Muscle layer of duodenum (tissue), 2 donors: ENCODE results near the gene ESRP2.
A peak's percentile ranks its signal among the peaks of the same experiment; 100 is the strongest.

ENCODE experiments used
- H3K27ac ChIP-seq: one replicate; pipeline ENCODE4 v1.7.0; 2013; ENCODE audit warnings: mild to moderate bottlenecking, low read length
- H3K27me3 ChIP-seq: one replicate; pipeline ENCODE4 v1.7.0; 2013; ENCODE audit warnings: low read depth, mild to moderate bottlenecking, control low read depth, low read length
- H3K36me3 ChIP-seq, 2 donors: one replicate each; pipeline ENCODE4 v1.7.0; 2013; ENCODE audit warnings: low read length in 2 of 2, control low read depth in 1 of 2, mild to moderate bottlenecking in 1 of 2; ENCODE audit not compliant: insufficient read depth in 2 of 2, control insufficient read depth in 1 of 2
- H3K4me1 ChIP-seq, 2 donors: one replicate each; pipeline ENCODE4 v1.7.0; 2013; ENCODE audit warnings: low read length in 2 of 2, mild to moderate bottlenecking in 2 of 2, control low read depth in 1 of 2, moderate library complexity in 1 of 2; ENCODE audit not compliant: insufficient read depth in 2 of 2, control insufficient read depth in 1 of 2
- H3K4me3 ChIP-seq, 2 donors: one replicate each; pipeline ENCODE4 v1.7.0; 2013; ENCODE audit warnings: low read length in 2 of 2, low read depth in 1 of 2, mild to moderate bottlenecking in 1 of 2
- H3K9me3 ChIP-seq, 2 donors: one replicate each; pipeline ENCODE4 v1.7.0; 2013; ENCODE audit warnings: low read length in 2 of 2, control low read depth in 1 of 2, mild to moderate bottlenecking in 1 of 2; ENCODE audit not compliant: control insufficient read depth in 1 of 2
- donor health status: healthy.

Gene ESRP2

DNA sequence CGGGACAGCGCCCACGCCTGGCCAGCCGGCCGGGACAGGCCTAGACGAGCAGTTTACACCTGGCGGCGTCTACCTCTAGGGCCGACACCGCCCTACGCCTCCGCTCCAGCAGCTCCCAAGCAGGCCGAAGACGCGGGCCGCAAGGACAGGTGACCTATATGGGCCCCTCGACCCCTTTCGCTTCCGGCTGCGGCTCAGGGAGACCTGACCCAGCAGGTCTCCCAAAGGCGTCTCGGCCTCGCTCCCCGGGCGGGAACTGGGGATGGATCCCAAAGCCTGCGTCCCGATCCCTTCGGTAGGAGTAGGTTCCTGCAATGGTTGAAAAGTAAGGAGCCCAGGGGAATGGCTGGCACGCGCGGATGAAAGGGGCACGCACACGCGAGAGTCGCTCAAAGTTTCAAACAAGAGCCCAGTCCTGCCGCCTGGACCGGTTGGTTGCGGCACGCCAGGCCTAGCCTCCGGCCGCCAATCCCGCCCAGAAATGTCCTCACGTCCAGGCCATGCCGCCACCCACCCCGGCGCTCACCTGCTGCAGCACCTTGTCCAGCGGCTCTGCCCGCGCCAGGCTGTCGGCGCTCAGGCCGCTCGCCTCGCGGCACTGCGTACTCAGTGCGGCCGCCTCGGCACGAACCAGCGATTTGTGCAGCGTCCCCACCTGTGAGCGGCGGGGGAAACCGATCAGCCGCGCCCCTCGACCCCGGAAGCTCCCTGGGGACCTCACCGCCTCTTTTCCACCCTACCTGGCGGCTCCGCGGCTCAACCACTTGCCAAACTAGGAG, 630 bp downstream of the ESRP2 start:
- Histone ChIP-seq H3K27me3 (no peaks in the 10 kb centered on the region), H3K36me3 (no peaks in the 10 kb centered on the region), H3K4me3 (peak overlapping the region in 1 of 2 donors; percentile 68), H3K9me3 (no peaks in the 10 kb centered on the region), H3K4me1 (peaks cover 7 to 28% of the 10 kb centered on the region in 2 donors), H3K27ac (no peak overlapping the region)

GRCh38 chr16:68234188-68235107, 1.5 kb downstream of the ESRP2 start:
- Histone ChIP-seq H3K36me3 (no peaks in the 10 kb centered on the region), H3K4me1 (peaks cover 7 to 20% of the 10 kb centered on the region in 2 donors), H3K27ac (peak overlapping the region; percentile 40), H3K9me3 (no peaks in the 10 kb centered on the region), H3K4me3 (peak overlapping the region in 1 of 2 donors; percentile 42), H3K27me3 (no peaks in the 10 kb centered on the region)

DNA sequence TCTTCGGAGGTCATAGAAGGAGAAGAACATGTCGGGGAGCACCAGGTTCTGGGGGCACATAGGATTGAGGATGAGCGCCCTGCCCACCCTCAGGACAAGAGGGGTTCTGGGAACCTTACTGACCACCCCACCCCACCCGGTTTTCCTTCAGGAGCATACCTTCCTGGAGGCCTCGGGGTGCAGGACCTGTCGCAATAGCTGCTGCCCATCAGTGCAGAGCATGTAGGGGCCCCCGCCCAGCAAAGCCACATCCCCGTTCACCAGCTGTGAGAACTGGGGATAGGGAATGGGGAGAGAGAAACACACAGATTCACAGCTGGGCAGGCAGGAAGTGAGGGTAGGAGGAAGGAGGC, 2.1 kb downstream of the ESRP2 start:
- Histone ChIP-seq H3K4me3 (peak overlapping the region in 1 of 2 donors; percentile 42), H3K27me3 (no peaks in the 10 kb centered on the region), H3K9me3 (no peaks in the 10 kb centered on the region), H3K36me3 (peaks cover 0 to 2% of the 10 kb centered on the region in 2 donors), H3K4me1 (peaks cover 7 to 24% of the 10 kb centered on the region in 2 donors), H3K27ac (no peak overlapping the region)

GRCh38 chr16:68233085-68233834, 2.7 kb downstream of the ESRP2 start:
- H3K4me3 ChIP-seq = no peak overlapping the region
- H3K27me3 ChIP-seq = no peaks in the 10 kb centered on the region
- no peak overlapping the region for H3K27ac ChIP-seq
- H3K9me3 ChIP-seq = no peaks in the 10 kb centered on the region
- peaks cover 7 to 26% of the 10 kb centered on the region in 2 donors for H3K4me1 ChIP-seq
- peaks cover 0 to 5% of the 10 kb centered on the region in 2 donors for H3K36me3 ChIP-seq

DNA sequence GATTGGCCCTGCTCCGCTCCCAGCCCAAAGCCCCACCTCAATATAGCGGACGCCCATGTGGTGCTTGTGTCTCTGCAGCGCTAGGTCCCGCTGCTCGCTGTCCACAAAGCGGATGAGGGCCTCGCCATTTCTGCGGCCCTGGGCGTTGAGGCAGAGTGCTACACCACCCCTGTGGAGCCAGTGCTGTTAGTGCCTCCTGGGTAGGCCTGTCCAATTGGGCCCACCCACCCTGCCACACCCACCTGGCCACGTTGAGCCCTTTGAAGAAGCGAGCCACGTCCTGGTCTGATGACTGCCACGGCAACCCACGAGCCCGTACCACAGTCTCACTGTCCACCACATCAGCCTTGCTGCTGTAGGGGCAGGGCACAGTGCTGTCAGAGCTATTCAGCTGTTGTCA, 3.6 kb downstream of the ESRP2 start:
- peaks cover 4 to 5% of the 10 kb centered on the region in 2 donors for H3K36me3 ChIP-seq
- H3K27ac ChIP-seq = no peak overlapping the region
- H3K27me3 ChIP-seq = no peaks in the 10 kb centered on the region
- H3K9me3 ChIP-seq = no peaks in the 10 kb centered on the region
- H3K4me3 ChIP-seq = no peak overlapping the region
- H3K4me1 ChIP-seq = peaks cover 7 to 24% of the 10 kb centered on the region in 2 donors

GRCh38 chr16:68231384-68232136, 4.4 kb downstream of the ESRP2 start:
- Histone ChIP-seq H3K27ac (no peak overlapping the region), H3K9me3 (no peaks in the 10 kb centered on the region), H3K4me3 (no peak overlapping the region), H3K27me3 (no peaks in the 10 kb centered on the region), H3K36me3 (peaks cover 5 to 8% of the 10 kb centered on the region in 2 donors), H3K4me1 (peaks cover 3 to 20% of the 10 kb centered on the region in 2 donors)

GRCh38 chr16:68230956-68231355, 5.0 kb downstream of the ESRP2 start:
- H3K4me3 ChIP-seq = no peak overlapping the region
- no peaks in the 10 kb centered on the region for H3K27me3 ChIP-seq
- no peak overlapping the region for H3K27ac ChIP-seq
- H3K36me3 ChIP-seq = peaks cover 5 to 12% of the 10 kb centered on the region in 2 donors
- H3K4me1 ChIP-seq = peaks cover 0 to 14% of the 10 kb centered on the region in 2 donors
- H3K9me3 ChIP-seq = no peaks in the 10 kb centered on the region

- Histone ChIP-seq H3K4me3 (no peak overlapping the region), H3K36me3 (peaks cover 5 to 12% of the 10 kb centered on the region in 2 donors), H3K9me3 (no peaks in the 10 kb centered on the region), H3K4me1 (peaks cover 0 to 11% of the 10 kb centered on the region in 2 donors), H3K27ac (no peak overlapping the region), H3K27me3 (no peaks in the 10 kb centered on the region)
Observed at GRCh38 chr16:68230176-68230571, 5.8 kb downstream of the ESRP2 start.

- peaks cover 0 to 11% of the 10 kb centered on the region in 2 donors for H3K4me1 ChIP-seq
Observed at GRCh38 chr16:68229431-68230175, 6.3 kb downstream of the ESRP2 start.

GRCh38 chr16:68228652-68229051, 7.3 kb downstream of the ESRP2 start:
- Histone ChIP-seq H3K27me3 (no peaks in the 10 kb centered on the region), H3K4me3 (no peak overlapping the region), H3K27ac (no peak overlapping the region), H3K9me3 (no peaks in the 10 kb centered on the region), H3K4me1 (peaks cover 0 to 11% of the 10 kb centered on the region in 2 donors), H3K36me3 (peaks cover 5 to 12% of the 10 kb centered on the region in 2 donors)

More at GRCh38 chr16:68229431-68230175, 6.3 kb downstream of the ESRP2 start:
- Histone ChIP-seq H3K4me3 (no peak overlapping the region), H3K27me3 (no peaks in the 10 kb centered on the region), H3K36me3 (peaks cover 5 to 12% of the 10 kb centered on the region in 2 donors), H3K9me3 (no peaks in the 10 kb centered on the region), H3K27ac (no peak overlapping the region)
